Neural progenitor cell (in vitro differentiated cells): ENCODE data around the gene FOXI3. TPM values are rescaled to one million over a fixed set of nuclear protein-coding genes. Genes with fewer than 3 reads are reported as not detected.

Source experiments
- DNase-seq: peaks from one replicate; pipeline ENCODE4 v3.0.0-alpha.2; 2016; ENCODE audit warnings: low spot score
- H2AFZ ChIP-seq: fragments of 200-600 bp; sonication (generic); replicated peaks from 2 replicates; pipeline ENCODE4 v1.6.1; 2016; ENCODE audit warnings: antibody characterized with exemption
- H3F3A ChIP-seq: fragments of 200-600 bp; sonication (generic); 2 replicates; pipeline ENCODE4 v1.6.1; 2016; ENCODE audit warnings: antibody characterized with exemption, low read depth
- H3K27ac ChIP-seq: fragments of 200-600 bp; sonication (generic); 2 replicates; pipeline ENCODE4 v1.5.1; 2016; ENCODE audit warnings: mild to moderate bottlenecking
- H3K27me3 ChIP-seq: fragments of 200-600 bp; sonication (generic); 2 replicates; pipeline ENCODE4 v1.6.1; 2016; ENCODE audit warnings: mild to moderate bottlenecking, moderate library complexity
- H3K36me3 ChIP-seq: fragments of 200-600 bp; sonication (generic); 2 replicates; pipeline ENCODE4 v1.5.1; 2016
- H3K4me1 ChIP-seq: fragments of 200-600 bp; sonication (generic); 2 replicates; pipeline ENCODE4 v1.6.1; 2016; ENCODE audit warnings: mixed run types
- H3K4me2 ChIP-seq: fragments of 200-600 bp; sonication (generic); 2 replicates; pipeline ENCODE4 v1.6.1; 2016
- H3K4me3 ChIP-seq: fragments of 200-600 bp; sonication (generic); 2 replicates; pipeline ENCODE4 v1.5.1; 2016
- H3K79me2 ChIP-seq: fragments of 200-600 bp; sonication (generic); 2 replicates; pipeline ENCODE4 v1.6.1; 2016; ENCODE audit warnings: low read depth
- H3K9ac ChIP-seq: fragments of 200-600 bp; sonication (generic); 2 replicates; pipeline ENCODE4 v1.6.1; 2016
- H3K9me3 ChIP-seq: fragments of 200-600 bp; sonication (generic); 2 replicates; pipeline ENCODE4 v1.5.1; 2016; ENCODE audit warnings: low read depth
- H4K20me1 ChIP-seq: fragments of 200-600 bp; sonication (generic); 2 replicates; pipeline ENCODE4 v1.6.1; 2016; ENCODE audit warnings: low read depth
- H3K27ac Mint-ChIP-seq: 3 replicates; pipeline ENCODE4 v1.8.0; 2021; ENCODE audit warnings: mixed read lengths
- H3K27me3 Mint-ChIP-seq: 2 replicates; pipeline ENCODE4 v1.8.0; 2022; ENCODE audit warnings: low read depth, mild to moderate bottlenecking, inconsistent platforms, moderate library complexity, mixed read lengths; ENCODE audit not compliant: insufficient read depth
- H3K36me3 Mint-ChIP-seq: 3 replicates; pipeline ENCODE4 v1.8.0; 2021; ENCODE audit warnings: mixed read lengths
- H3K4me1 Mint-ChIP-seq: 3 replicates; pipeline ENCODE4 v1.8.0; 2021; ENCODE audit warnings: mixed read lengths
- H3K4me3 Mint-ChIP-seq: 3 replicates; pipeline ENCODE4 v1.8.0; 2021; ENCODE audit warnings: mild to moderate bottlenecking, moderate library complexity, mixed read lengths
- H3K9me3 Mint-ChIP-seq: 3 replicates; pipeline ENCODE4 v1.8.0; 2020; ENCODE audit warnings: mixed read lengths
- CTCF ChIP-seq: fragments of 200-600 bp; sonication (generic); IDR thresholded peaks from 2 replicates; pipeline ENCODE4 v1.5.1; 2017; ENCODE audit warnings: antibody characterized with exemption, mild to moderate bottlenecking
- EZH2 ChIP-seq: fragments of 200-600 bp; sonication (generic); IDR thresholded peaks from 2 replicates; pipeline ENCODE4 v1.6.1; 2017; ENCODE audit warnings: antibody characterized with exemption, mild to moderate bottlenecking, moderate library complexity
- EZH2phosphoT487 ChIP-seq: fragments of 200-600 bp; sonication (generic); IDR thresholded peaks from 2 replicates; pipeline ENCODE4 v1.6.1; 2017; ENCODE audit warnings: antibody characterized with exemption
- total RNA-seq: library from RNA; depleted of rRNA; stranded (reverse); fragments of >200 nt; gene quantifications from 2 replicates; pipeline ENCODE4 v1.2.3, GENCODE V29; 2015; ENCODE audit warnings: low replicate concordance

Gene FOXI3
- total RNA-seq, 1 donor from 2014 or later, result 0.51 TPM

DNA sequence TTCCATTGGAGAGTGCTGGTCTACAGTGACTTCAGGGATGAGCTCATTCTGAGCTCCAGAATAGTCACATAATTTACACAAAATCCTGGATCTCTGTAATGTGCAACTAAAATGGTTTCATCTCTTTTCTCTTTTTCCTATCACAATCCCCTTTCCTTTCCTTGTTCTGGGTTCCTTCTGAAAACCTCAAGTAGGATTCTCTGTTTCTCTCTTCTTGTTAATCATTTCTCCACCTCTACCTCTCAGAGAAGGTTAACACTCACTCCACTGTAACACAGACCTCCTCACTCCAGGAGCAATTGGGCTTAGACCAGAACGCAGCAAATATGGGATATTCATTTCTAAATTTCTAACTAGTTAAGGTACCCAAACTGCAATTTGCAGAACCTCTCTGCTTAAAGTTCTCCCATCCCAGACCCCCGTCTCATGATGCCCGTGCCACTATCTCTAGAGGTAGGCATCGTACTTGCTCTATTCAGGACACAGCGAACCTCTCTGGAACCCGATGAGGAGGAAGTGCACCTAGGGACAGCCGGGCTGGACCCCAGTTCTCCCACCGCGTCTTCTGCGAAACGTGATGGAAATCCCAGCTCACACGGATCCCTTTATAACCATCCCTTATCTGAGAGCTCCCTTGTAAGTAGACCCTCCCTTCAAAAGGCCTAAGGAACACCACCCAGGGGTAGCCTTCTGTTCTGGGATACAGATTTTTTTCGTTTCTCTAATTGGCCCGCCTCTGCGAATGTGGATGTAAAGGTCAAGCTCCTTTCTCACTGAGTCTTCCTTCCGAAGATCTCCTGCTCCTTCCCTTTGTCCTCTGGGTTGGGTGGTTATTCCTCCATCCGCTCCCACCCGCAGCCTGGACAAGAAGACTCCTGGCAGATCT is 1.3 kb downstream of the FOXI3 start:
- no peak for DNase-seq
- Histone ChIP-seq H2AFZ (peak overlapping the region; percentile 99), H3K9ac (no peak overlapping the region), H3K27ac (no peak overlapping the region), H4K20me1 (peaks cover 7% of the 10 kb centered on the region), H3F3A (peaks cover 21% of the 10 kb centered on the region), H3K36me3 (no peaks in the 10 kb centered on the region), H3K9me3 (no peaks in the 10 kb centered on the region), H3K4me1 (peaks cover 22% of the 10 kb centered on the region), H3K79me2 (peaks cover 16% of the 10 kb centered on the region), H3K4me3 (peak overlapping the region; percentile 72), H3K27me3 (peaks cover 53% of the 10 kb centered on the region), H3K4me2 (peak overlapping the region; percentile 99)
- Mint-ChIP-seq H3K4me3 (peak overlapping the region; percentile 86), H3K9me3 (no peaks in the 10 kb centered on the region), H3K36me3 (no peaks in the 10 kb centered on the region), H3K27me3 (peaks cover 42% of the 10 kb centered on the region), H3K4me1 (peaks cover 9% of the 10 kb centered on the region), H3K27ac (no peak overlapping the region)
- TF ChIP-seq CTCF (no peak), EZH2 (no peak), EZH2phosphoT487 (no peak)

GRCh38 chr2:88450186-88450585 is 2.3 kb downstream of the FOXI3 start:
- Histone ChIP-seq H3K4me3 (no peak overlapping the region), H3F3A (peaks cover 21% of the 10 kb centered on the region), H3K4me2 (no peak overlapping the region), H3K9ac (no peak overlapping the region), H3K36me3 (no peaks in the 10 kb centered on the region), H3K4me1 (peaks cover 22% of the 10 kb centered on the region), H2AFZ (no peak overlapping the region), H3K9me3 (no peaks in the 10 kb centered on the region), H4K20me1 (peaks cover 7% of the 10 kb centered on the region), H3K27ac (no peak overlapping the region), H3K27me3 (peaks cover 53% of the 10 kb centered on the region), H3K79me2 (peaks cover 16% of the 10 kb centered on the region)
- no peak overlapping the region for H3K27ac Mint-ChIP-seq
- H3K4me1 Mint-ChIP-seq, result peaks cover 9% of the 10 kb centered on the region
- H3K4me3 Mint-ChIP-seq, result no peak overlapping the region
- no peak for DNase-seq
- H3K36me3 Mint-ChIP-seq, result no peaks in the 10 kb centered on the region
- TF ChIP-seq EZH2 (no peak), CTCF (no peak), EZH2phosphoT487 (no peak)
- H3K27me3 Mint-ChIP-seq, result peaks cover 41% of the 10 kb centered on the region
- H3K9me3 Mint-ChIP-seq, result no peaks in the 10 kb centered on the region

- peaks cover 34% of the 10 kb centered on the region for H3K27me3 Mint-ChIP-seq
- Histone ChIP-seq H3F3A (peaks cover 21% of the 10 kb centered on the region), H4K20me1 (peaks cover 5% of the 10 kb centered on the region), H3K4me1 (peaks cover 22% of the 10 kb centered on the region), H3K27ac (no peak overlapping the region), H3K4me2 (no peak overlapping the region), H3K27me3 (peaks cover 38% of the 10 kb centered on the region), H3K9ac (no peak overlapping the region), H3K4me3 (no peak overlapping the region), H3K36me3 (no peaks in the 10 kb centered on the region), H2AFZ (no peak overlapping the region), H3K79me2 (peaks cover 16% of the 10 kb centered on the region), H3K9me3 (no peaks in the 10 kb centered on the region)
- no peak overlapping the region for H3K4me3 Mint-ChIP-seq
- H3K36me3 Mint-ChIP-seq, result no peaks in the 10 kb centered on the region
- no peak for DNase-seq
- no peak for TF ChIP-seq EZH2
- no peak for TF ChIP-seq EZH2phosphoT487
- TF ChIP-seq CTCF, result no peak
- H3K27ac Mint-ChIP-seq, result no peak overlapping the region
- H3K9me3 Mint-ChIP-seq, result no peaks in the 10 kb centered on the region
- peaks cover 10% of the 10 kb centered on the region for H3K4me1 Mint-ChIP-seq
These were observed 4.2 kb downstream of the FOXI3 start for GRCh38 chr2:88448248-88448647.
